Measurements from ENCODE around the gene SIDT2. TPM values are rescaled to one million over a fixed set of nuclear protein-coding genes. Genes with fewer than 3 reads are reported as not detected.

SIDT2 gene
- total and polyA plus RNA-seq, 8 donors: 15.1 to 310 (median 50.0) TPM

DNA sequence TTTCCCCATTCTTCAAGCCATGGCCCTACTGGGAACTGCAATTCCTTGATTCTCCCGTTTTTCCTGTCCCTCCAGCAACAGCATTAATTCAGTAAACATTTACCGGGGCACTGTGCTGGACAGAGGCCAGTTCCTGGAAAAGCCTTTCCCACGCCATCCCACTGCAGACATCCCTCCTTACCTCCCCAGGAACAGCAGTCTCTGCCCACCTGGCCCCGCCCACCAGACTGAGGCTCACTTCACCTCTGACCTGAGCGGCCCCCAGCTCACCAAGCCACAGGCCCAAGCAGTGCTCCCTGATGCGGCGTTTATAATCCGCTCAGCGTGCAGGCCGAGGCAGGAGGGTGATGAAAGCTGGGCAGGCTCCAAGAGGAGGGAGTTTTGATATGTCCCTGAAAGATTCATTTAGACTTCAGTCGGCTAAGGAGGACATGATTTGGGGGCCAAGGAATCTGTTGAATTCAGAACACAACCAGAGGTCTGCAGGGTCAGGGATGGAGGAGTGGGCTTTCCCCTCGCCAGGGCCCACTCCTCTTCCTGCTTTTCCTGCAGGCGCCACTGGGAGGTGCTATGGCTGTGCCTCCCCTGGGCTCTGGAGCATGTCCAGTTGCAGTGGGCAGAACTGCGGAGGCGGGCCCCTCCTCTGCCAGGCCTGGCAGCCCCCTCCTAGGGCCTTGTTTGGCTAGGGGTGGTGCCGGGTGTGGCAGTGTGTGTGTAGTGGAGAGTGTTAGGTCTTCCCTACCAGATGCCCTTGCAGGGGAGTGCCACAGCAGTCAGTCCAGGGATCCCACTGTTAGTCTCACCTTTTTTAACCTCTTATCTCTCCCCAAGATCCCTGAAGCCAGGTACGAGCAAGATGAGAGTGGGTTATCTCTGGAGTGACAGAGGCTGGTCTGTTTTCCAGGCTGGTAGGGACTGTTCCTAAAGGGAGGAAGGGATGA, 19.2 kb downstream of the SIDT2 start:
- Histone ChIP-seq H3K27me3 (no peaks in the 10 kb centered on the region), H3K27ac (peak overlapping the region; percentile 62 to 94 (median 89)), H3K4me1 (peaks cover 22 to 68% (median 58%) of the 10 kb centered on the region in 4 donors), H3K4me3 (peak overlapping the region; percentile 16 to 59 (median 54)), H3K9me3 (no peaks in the 10 kb centered on the region), H3K36me3 (peaks cover 17 to 59% (median 47%) of the 10 kb centered on the region in 4 donors)
- intact Hi-C loops (cut with DNase I; ENCODE audit: low total_unique reads): no loop called here
- peak; percentile 57 to 82 for DNase-seq
- TF ChIP-seq EP300 (IDR thresholded peaks at IDR 0.05) (no peak), POLR2AphosphoS5 (IDR thresholded peaks at IDR 0.05) (peak; percentile 33 to 67 (median 59)), POLR2A (IDR thresholded peaks at IDR 0.05) (no peak)
- TF ChIP-seq, protein P1, sequence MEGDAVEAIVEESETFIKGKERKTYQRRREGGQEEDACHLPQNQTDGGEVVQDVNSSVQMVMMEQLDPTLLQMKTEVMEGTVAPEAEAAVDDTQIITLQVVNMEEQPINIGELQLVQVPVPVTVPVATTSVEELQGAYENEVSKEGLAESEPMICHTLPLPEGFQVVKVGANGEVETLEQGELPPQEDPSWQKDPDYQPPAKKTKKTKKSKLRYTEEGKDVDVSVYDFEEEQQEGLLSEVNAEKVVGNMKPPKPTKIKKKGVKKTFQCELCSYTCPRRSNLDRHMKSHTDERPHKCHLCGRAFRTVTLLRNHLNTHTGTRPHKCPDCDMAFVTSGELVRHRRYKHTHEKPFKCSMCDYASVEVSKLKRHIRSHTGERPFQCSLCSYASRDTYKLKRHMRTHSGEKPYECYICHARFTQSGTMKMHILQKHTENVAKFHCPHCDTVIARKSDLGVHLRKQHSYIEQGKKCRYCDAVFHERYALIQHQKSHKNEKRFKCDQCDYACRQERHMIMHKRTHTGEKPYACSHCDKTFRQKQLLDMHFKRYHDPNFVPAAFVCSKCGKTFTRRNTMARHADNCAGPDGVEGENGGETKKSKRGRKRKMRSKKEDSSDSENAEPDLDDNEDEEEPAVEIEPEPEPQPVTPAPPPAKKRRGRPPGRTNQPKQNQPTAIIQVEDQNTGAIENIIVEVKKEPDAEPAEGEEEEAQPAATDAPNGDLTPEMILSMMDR (IDR thresholded peaks at IDR 0.05): peak in 5 of 7 experiments; percentile 29 to 55 (median 45)
- WGBS, 5 donors: 26 to 56% (median 32%) methylated on average over 16 to 17 of the region's 17 CpGs

GRCh38 chr11:117198613-117199012, 20.1 kb downstream of the SIDT2 start:
- Histone ChIP-seq H3K36me3 (peaks cover 17 to 59% (median 47%) of the 10 kb centered on the region in 4 donors), H3K27me3 (no peaks in the 10 kb centered on the region), H3K27ac (peak overlapping the region; percentile 62 to 94 (median 89)), H3K4me1 (peaks cover 22 to 70% (median 61%) of the 10 kb centered on the region in 4 donors), H3K9me3 (no peaks in the 10 kb centered on the region), H3K4me3 (peak overlapping the region in 3 of 4 donors; percentile 54 to 59 (median 54))
- 58 to 75% (median 70%) methylated on average over 3 to 4 of the region's 4 CpGs for WGBS, 5 donors
- no peak for TF ChIP-seq POLR2A (IDR thresholded peaks at IDR 0.05)
- TF ChIP-seq POLR2AphosphoS5 (IDR thresholded peaks at IDR 0.05): no peak
- no peak for TF ChIP-seq EP300 (IDR thresholded peaks at IDR 0.05)
- TF ChIP-seq, protein P1 (IDR thresholded peaks at IDR 0.05): no peak
- intact Hi-C loops (cut with DNase I; ENCODE audit: low total_unique reads): no loop called here
- DNase-seq: no peak

DNA sequence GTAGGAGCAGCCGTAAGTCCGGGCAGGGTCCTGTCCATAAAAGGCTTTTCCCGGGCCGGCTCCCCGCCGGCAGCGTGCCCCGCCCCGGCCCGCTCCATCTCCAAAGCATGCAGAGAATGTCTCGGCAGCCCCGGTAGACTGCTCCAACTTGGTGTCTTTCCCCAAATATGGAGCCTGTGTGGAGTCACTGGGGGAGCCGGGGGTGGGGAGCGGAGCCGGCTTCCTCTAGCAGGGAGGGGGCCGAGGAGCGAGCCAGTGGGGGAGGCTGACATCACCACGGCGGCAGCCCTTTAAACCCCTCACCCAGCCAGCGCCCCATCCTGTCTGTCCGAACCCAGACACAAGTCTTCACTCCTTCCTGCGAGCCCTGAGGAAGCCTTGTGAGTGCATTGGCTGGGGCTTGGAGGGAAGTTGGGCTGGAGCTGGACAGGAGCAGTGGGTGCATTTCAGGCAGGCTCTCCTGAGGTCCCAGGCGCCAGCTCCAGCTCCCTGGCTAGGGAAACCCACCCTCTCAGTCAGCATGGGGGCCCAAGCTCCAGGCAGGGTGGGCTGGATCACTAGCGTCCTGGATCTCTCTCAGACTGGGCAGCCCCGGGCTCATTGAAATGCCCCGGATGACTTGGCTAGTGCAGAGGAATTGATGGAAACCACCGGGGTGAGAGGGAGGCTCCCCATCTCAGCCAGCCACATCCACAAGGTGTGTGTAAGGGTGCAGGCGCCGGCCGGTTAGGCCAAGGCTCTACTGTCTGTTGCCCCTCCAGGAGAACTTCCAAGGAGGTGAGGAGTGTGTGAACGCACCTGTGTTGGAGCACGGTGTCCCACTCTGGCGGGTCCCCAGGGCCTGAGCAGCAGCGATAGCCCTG, 20.7 kb downstream of the SIDT2 start, which contains the start of gene TAGLN:
TSS of gene TAGLN (plus strand) at position 318 of the 863 bp plus-strand sequence. CDS start 3,644 bp downstream, outside the sequence.
- Histone ChIP-seq H3K27ac (peak within 1 kb of the TSS; percentile 62 to 94 (median 89)), H3K36me3 (peaks cover 18 to 59% (median 47%) of the 10 kb centered on the region in 4 donors), H3K27me3 (no peaks in the 10 kb centered on the region), H3K9me3 (no peaks in the 10 kb centered on the region), H3K4me3 (peak within 1 kb of the TSS; percentile 40 to 59 (median 54)), H3K4me1 (peaks cover 22 to 76% (median 61%) of the 10 kb centered on the region in 4 donors)
- DNase-seq: peak; percentile 47 to 94
- intact Hi-C loops (cut with DNase I; ENCODE audit: low total_unique reads): no loop called here
- WGBS, 5 donors: 37 to 54% (median 51%) methylated on average over 17 to 34 of the region's 34 CpGs
- TF ChIP-seq, protein P1 (IDR thresholded peaks at IDR 0.05): no peak
- TF ChIP-seq EP300 (IDR thresholded peaks at IDR 0.05): peak; percentile 65
- TF ChIP-seq POLR2AphosphoS5 (IDR thresholded peaks at IDR 0.05): peak; percentile 74 to 94 (median 89)
- TF ChIP-seq POLR2A (IDR thresholded peaks at IDR 0.05): peak in 2 of 4 donors; percentile 51 to 57
